Ecto neural progenitor cell (in vitro differentiated cells): ENCODE results near the gene CTNNAL1.
"Not testable (repeated sequence)": the region's sequence is repeated elsewhere in the genome, so short reads cannot be mapped to it uniquely, and the experiment has no call there.

Experiments used
- DNase-seq: peaks from one replicate; pipeline ENCODE4 v3.0.0-alpha.2; 2018; ENCODE audit warnings: low spot score

Gene CTNNAL1

DNA sequence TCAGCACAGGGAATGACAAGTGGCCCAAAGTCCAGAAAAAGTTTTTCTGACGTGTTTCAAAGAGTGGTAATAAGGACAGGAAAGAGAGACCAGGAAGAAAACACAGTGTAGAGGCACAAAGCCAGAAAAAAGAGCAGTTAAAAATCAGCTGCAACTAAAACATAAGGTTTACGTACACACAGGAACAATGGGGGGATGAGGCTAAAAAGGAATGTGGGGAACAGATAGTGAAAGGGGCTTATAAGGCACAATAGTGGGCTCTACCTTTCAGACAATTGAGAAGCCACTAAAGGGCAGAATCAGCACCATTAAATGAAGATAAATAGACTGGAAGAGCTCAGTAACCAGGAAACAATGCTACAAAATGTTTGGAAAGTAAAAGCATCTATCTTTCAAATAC lies 84.9 kb downstream of the CTNNAL1 start:
- DNase-seq, result no peak

DNA sequence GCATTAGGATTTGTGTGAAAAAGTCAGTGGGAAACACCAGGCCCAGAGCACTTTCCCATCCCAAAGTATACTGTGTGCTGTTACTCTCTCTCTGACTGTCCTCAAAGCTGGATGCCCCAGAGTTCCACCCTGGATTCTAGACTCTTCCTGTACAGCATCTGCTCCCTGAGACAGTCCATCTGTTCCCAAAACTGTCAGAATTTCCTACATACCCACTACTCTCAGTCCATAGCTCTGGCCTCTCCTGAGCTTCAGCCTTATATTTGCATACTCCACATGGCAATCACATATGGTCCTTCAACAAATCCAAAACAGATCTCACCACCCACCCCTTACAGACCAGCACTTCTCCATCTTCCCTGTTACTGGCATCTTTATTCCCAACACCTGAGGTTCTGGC lies 88.8 kb downstream of the CTNNAL1 start:
- DNase-seq, result no peak

GRCh38 chr9:108921200-108921599 lies 92.1 kb downstream of the CTNNAL1 start:
- no peak for DNase-seq

DNA sequence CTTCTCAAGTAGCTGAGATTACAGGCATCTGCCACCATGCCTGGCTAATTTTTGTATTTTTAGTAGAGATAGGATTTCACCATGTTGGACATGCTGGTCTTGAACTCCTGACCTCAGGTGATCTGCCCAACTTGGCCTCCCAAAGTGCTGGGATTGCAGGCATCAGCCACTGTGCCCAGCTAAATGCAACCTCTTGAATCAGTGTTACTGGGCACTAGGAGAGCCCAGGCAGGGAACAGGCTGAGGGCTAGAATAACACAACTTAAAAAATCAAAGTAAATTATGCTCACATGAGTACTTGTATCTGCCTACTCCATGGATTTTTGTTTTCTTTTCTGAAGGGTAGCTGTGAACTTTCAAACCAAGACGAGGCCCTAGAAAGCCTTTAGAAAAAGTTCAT lies 92.9 kb downstream of the CTNNAL1 start:
- DNase-seq, result not testable (repeated sequence)

- no peak for DNase-seq
Observed at GRCh38 chr9:108919517-108919916, 93.8 kb downstream of the CTNNAL1 start.

- no peak for DNase-seq
Observed at GRCh38 chr9:108913391-108913790, 99.9 kb downstream of the CTNNAL1 start.

DNA sequence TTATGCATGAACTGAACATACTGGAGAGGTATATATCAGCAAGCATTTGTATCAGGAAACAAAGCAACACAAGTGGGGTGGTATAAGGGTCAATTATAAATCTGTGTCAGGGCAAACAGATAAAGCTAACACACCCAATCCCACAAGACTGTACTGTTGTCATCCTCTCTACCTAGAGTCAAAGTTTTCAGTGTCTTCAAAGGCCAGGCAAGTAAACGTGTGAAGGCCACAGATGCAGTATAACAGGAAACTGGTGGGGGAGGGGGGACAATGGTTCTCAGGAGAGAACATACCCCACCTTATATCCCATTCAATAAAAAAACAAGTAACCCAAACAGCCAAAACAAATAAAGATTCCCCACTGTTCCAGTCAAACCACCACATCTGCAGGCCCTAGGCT lies 101.5 kb downstream of the CTNNAL1 start:
- DNase-seq, result no peak

- DNase-seq, result no peak
Observed at GRCh38 chr9:108910914-108911313, 102.4 kb downstream of the CTNNAL1 start.

- DNase-seq, result no peak
Observed at GRCh38 chr9:108910402-108910801, 102.9 kb downstream of the CTNNAL1 start.

DNA sequence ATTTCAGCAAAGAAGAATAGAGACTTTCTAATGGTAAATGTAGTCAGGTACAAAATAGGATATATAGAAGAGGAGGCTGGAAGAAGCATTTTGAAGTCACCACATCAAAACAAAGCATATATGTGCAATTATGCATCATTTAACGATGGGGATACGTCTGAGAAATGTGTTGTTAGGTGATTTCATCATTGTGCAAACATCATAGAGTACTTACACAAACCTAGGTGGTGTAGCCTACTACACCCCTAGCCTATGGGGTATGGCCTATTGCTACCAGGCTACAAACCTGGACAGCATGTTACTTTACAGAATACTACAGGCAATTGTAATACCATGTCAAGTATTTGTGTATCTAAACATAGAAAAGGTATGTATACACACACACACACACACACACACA lies 107.8 kb downstream of the CTNNAL1 start:
- no peak for DNase-seq

- no peak for DNase-seq
Observed at GRCh38 chr9:108904161-108904560, 109.1 kb downstream of the CTNNAL1 start.

DNA sequence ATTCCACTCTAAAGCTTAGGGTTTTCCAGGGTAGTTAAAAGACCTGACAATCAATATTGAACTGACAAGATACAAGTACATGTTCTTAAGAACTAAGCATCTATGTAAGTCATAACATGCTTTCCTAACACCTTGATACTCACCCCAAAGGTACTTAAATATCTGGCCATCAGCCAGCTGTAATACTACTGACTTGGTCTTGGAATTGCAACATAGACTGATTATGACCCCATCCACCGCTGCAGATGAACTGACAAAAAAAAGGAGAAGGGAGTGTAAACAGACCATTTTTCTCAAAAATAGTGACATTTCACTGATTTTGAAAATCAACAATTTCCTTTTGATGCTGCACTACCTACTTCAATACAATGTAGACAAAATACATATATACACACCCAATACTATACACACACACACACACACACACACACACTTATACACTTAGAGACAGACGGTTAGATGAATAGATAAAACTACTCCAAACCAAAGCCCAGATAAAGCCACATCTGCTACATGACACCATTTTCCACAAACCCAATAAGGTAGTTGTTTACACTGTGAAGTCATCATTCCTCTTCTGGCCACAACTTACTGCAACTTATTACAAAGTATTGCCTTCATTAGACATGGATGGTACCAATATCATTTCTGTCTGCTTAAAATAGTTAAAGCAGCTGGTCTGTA lies 109.7 kb downstream of the CTNNAL1 start:
- no peak for DNase-seq

DNA sequence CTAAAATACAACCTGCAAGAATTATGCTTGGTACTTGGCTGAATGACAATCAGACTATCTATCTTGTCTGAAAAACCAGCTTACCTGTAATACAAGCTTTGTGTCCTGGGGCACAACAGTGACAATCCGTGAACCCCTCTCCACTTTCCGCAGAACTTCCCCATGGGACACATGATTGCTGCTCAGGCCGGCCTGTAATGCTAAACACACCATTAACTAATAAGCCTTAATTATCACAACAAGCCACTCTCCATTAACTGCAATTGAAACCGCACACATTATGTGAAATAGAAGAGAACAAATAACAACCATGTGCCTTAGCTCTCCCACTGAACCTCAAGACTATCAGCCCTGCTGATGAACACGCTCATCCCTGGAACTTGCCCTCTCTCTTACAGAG lies 113.1 kb downstream of the CTNNAL1 start:
- no peak for DNase-seq

- DNase-seq, result not testable (repeated sequence)
Observed at GRCh38 chr9:108899023-108899695, 114.1 kb downstream of the CTNNAL1 start.

DNA sequence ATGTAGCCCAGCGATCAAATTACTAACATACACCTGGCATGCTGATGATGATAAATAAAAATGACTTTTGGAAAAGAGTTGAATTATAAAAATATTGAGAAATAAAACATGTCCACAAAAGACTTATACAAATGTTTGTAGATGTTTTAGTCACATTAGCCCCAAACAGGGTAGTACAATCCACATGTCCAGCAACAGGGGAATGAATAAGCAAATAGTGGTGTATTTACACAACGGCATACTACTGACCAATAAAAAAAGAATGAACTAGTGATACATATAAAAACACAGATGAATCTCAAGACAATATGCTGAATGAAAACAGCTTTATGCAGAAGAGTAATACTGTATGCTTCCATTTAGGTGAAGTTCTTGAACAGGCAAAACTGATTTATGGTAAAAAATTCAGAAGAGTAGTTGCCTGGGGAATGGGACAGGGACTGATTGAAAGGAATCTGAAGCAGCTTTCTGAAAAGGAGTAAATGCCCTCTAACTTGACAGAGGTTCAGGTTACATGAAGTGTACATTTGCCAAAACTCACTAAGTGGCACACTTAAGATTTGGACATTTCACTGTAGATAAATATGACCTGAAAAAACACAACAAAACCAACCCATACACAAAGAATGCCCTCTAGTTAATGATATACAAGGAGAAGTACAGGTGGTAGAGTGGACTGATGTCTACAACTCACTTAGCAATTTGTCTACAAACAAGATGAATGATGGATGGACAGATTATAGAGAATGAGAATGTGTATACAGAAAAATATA lies 115.8 kb downstream of the CTNNAL1 start:
- DNase-seq, result no peak

- DNase-seq, result no peak
Observed at GRCh38 chr9:108894225-108894997, 118.9 kb downstream of the CTNNAL1 start.
